Left hindlimb (tissue), 1 donor: ENCODE data around the gene TAF6.

ENCODE experiments used
- DNase-seq: peaks from one replicate; pipeline ENCODE4 v3.0.0-alpha.2; 2018

Gene TAF6

GRCh38 chr7:100120733-100121036, 1.5 kb upstream of the TAF6 start:
- no peak for DNase-seq

GRCh38 chr7:100119970-100120732, 993 bp upstream of the TAF6 start:
- peak; percentile 83 for DNase-seq

- no peak for DNase-seq
Observed at GRCh38 chr7:100118388-100119071, 628 bp downstream of the TAF6 start.

- no peak for DNase-seq
Observed at GRCh38 chr7:100115026-100115425, 4.1 kb downstream of the TAF6 start.

- DNase-seq = no peak
Observed at GRCh38 chr7:100111914-100112313, 7.2 kb downstream of the TAF6 start.

- no peak for DNase-seq
Observed at GRCh38 chr7:100111156-100111555, 8.0 kb downstream of the TAF6 start.

GRCh38 chr7:100109521-100110163, 9.5 kb downstream of the TAF6 start:
- DNase-seq = no peak

GRCh38 chr7:100107890-100108289, 11.3 kb downstream of the TAF6 start:
- no peak for DNase-seq

- no peak for DNase-seq
Observed at GRCh38 chr7:100107125-100107737, 11.9 kb downstream of the TAF6 start.

- no peak for DNase-seq
Observed at GRCh38 chr7:100106633-100107032, 12.5 kb downstream of the TAF6 start.

GRCh38 chr7:100105534-100105933, 13.6 kb downstream of the TAF6 start:
- DNase-seq = no peak

- DNase-seq = no peak
Observed at GRCh38 chr7:100102950-100103840, 16.0 kb downstream of the TAF6 start.

- DNase-seq = peak; percentile 99
Observed at GRCh38 chr7:100101016-100101862, 17.9 kb downstream of the TAF6 start, which contains the start of the genes AP4M1 and MCM7. Gene AP4M1, plus strand, starts transcription at chr7:100101643. Its CDS starts 72 bp downstream, at chr7:100101715. Gene MCM7, minus strand, starts transcription at chr7:100101397. Its CDS starts 103 bp downstream, at chr7:100101294.

GRCh38 chr7:100100420-100101015, 18.6 kb downstream of the TAF6 start:
- peak; percentile 96 for DNase-seq

GRCh38 chr7:100099452-100099851, 19.7 kb downstream of the TAF6 start:
- no peak for DNase-seq

- DNase-seq = no peak
Observed at GRCh38 chr7:100098913-100099312, 20.2 kb downstream of the TAF6 start.

- no peak for DNase-seq
Observed at GRCh38 chr7:100095704-100096103, 23.5 kb downstream of the TAF6 start.

- DNase-seq = no peak
Observed at GRCh38 chr7:100095289-100095688, 23.9 kb downstream of the TAF6 start.

- DNase-seq = no peak
Observed at GRCh38 chr7:100093925-100094486, 25.2 kb downstream of the TAF6 start.

- DNase-seq = no peak
Observed at GRCh38 chr7:100093498-100093897, 25.7 kb downstream of the TAF6 start.

GRCh38 chr7:100093054-100093453, 26.1 kb downstream of the TAF6 start:
- no peak for DNase-seq
